ENCODE data around the gene UTS2R.
"Not testable (repeated sequence)": the region's sequence is repeated elsewhere in the genome, so short reads cannot be mapped to it uniquely, and the experiment has no call there.

Gene UTS2R

GRCh38 chr17:82346342-82347300, 24.9 kb upstream of the UTS2R start:
- Histone ChIP-seq H3K4ac (ENCODE audit: low read depth, low read length) (no peak overlapping the region), H3K4me3 (ENCODE audit: low read depth, low read length) (no peak overlapping the region), H3K9ac (ENCODE audit: low read length) (no peak overlapping the region), H3K27me3 (ENCODE audit: insufficient read depth, low read length) (no peaks in the 10 kb centered on the region), H2BK5ac (ENCODE audit: low read depth, low read length, poor library complexity) (no peak overlapping the region), H4K12ac (ENCODE audit: low read depth, low read length) (no peak overlapping the region), H3K18ac (ENCODE audit: low read length) (no peak overlapping the region), H2BK12ac (ENCODE audit: low read length) (peak overlapping the region; percentile 53), H3K79me2 (ENCODE audit: control insufficient read depth, insufficient read depth, low read length, poor library complexity) (no peaks in the 10 kb centered on the region), H4K91ac (ENCODE audit: low read depth, low read length) (peak overlapping the region; percentile 72), H2AFZ (ENCODE audit: insufficient read depth, low read length, poor library complexity) (peak overlapping the region; percentile 17), H3K36me3 (ENCODE audit: control insufficient read depth in 1 of 2, insufficient read depth in 2 of 2, low read length in 2 of 2) (no peaks in the 10 kb centered on the region), H3K9me3 (ENCODE audit: insufficient read depth, low read depth, low read length) (peaks cover 4% of the 10 kb centered on the region), H2BK120ac (ENCODE audit: insufficient read depth, low read length, poor library complexity) (peak overlapping the region; percentile 37), H3K27ac (ENCODE audit: low read depth, low read length) (no peak overlapping the region), H3K23ac (ENCODE audit: low read length) (no peak overlapping the region), H3K4me1 (ENCODE audit: control insufficient read depth in 1 of 2, insufficient read depth in 2 of 2, low read length in 2 of 2) (peaks cover 16 to 30% of the 10 kb centered on the region in 2 experiments), H3K14ac (ENCODE audit: low read length) (peak overlapping the region; percentile 57), H3K4me2 (ENCODE audit: low read length) (no peak overlapping the region), H3K79me1 (ENCODE audit: low read length) (peaks cover 9% of the 10 kb centered on the region), H2AK5ac (ENCODE audit: low read length) (no peak overlapping the region), H4K8ac (ENCODE audit: low read depth, low read length) (peak overlapping the region; percentile 30)
- no CpG with 5 or more reads among the region's 28 CpGs for WGBS (ENCODE audit: extremely low coverage, insufficient coverage, insufficient read length)
- DNase-seq = no peak

DNA sequence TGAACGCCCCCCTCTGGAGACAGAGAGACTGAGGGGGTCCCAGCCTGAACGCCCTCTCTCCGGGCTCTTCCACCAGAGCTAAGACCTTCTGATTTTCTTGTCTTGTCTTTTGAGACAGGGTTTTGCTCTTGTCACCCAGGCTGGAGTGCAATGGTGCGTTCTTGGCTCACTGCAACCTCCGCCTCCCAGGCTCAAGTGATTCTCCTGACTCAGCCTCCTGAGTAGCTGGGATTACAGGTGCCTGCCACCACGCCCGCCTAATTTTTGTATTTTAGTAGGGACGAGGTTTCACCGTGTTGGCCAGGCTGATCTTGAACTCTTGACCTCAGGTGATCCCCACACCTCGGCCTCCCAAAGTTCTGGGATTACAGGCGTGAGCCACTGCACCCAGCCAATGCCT, 23.6 kb upstream of the UTS2R start:
- not testable (repeated sequence) for H2AK5ac ChIP-seq (ENCODE audit: low read length); DNase-seq; H2BK120ac ChIP-seq (ENCODE audit: insufficient read depth, low read length, poor library complexity); H3K4me2 ChIP-seq (ENCODE audit: low read length); H2BK12ac ChIP-seq (ENCODE audit: low read length); H3K23ac ChIP-seq (ENCODE audit: low read length); H3K14ac ChIP-seq (ENCODE audit: low read length); H3K27ac ChIP-seq (ENCODE audit: low read depth, low read length); H2AFZ ChIP-seq (ENCODE audit: insufficient read depth, low read length, poor library complexity); H4K8ac ChIP-seq (ENCODE audit: low read depth, low read length); H4K12ac ChIP-seq (ENCODE audit: low read depth, low read length); H3K4me3 ChIP-seq (ENCODE audit: low read depth, low read length); H3K9me3 ChIP-seq (ENCODE audit: insufficient read depth, low read depth, low read length); H2BK5ac ChIP-seq (ENCODE audit: low read depth, low read length, poor library complexity); H3K79me1 ChIP-seq (ENCODE audit: low read length); H4K91ac ChIP-seq (ENCODE audit: low read depth, low read length); H3K9ac ChIP-seq (ENCODE audit: low read length); H3K18ac ChIP-seq (ENCODE audit: low read length); H3K4ac ChIP-seq (ENCODE audit: low read depth, low read length); H3K36me3 ChIP-seq (ENCODE audit: control insufficient read depth in 1 of 2, insufficient read depth in 2 of 2, low read length in 2 of 2); H3K27me3 ChIP-seq (ENCODE audit: insufficient read depth, low read length); H3K79me2 ChIP-seq (ENCODE audit: control insufficient read depth, insufficient read depth, low read length, poor library complexity)
- H3K4me1 ChIP-seq (ENCODE audit: control insufficient read depth in 1 of 2, insufficient read depth in 2 of 2, low read length in 2 of 2) = peaks cover 16 to 30% of the 10 kb centered on the region in 2 experiments
- no CpG with 5 or more reads among the region's 11 CpGs for WGBS (ENCODE audit: extremely low coverage, insufficient coverage, insufficient read length)

- peaks cover 16 to 30% of the 10 kb centered on the region in 2 experiments for H3K4me1 ChIP-seq (ENCODE audit: control insufficient read depth in 1 of 2, insufficient read depth in 2 of 2, low read length in 2 of 2)
- WGBS (ENCODE audit: extremely low coverage, insufficient coverage, insufficient read length) = 100% methylated on average over 1 of the region's 9 CpGs
- no peak overlapping the region for H3K9ac ChIP-seq (ENCODE audit: low read length)
- H3K27ac ChIP-seq (ENCODE audit: low read depth, low read length) = no peak overlapping the region
- no peaks in the 10 kb centered on the region for H3K9me3 ChIP-seq (ENCODE audit: insufficient read depth, low read depth, low read length)
- no peak overlapping the region for H3K4me3 ChIP-seq (ENCODE audit: low read depth, low read length)
- H2BK5ac ChIP-seq (ENCODE audit: low read depth, low read length, poor library complexity) = no peak overlapping the region
- peaks cover 9% of the 10 kb centered on the region for H3K79me1 ChIP-seq (ENCODE audit: low read length)
- H3K23ac ChIP-seq (ENCODE audit: low read length) = no peak overlapping the region
- H3K4me2 ChIP-seq (ENCODE audit: low read length) = no peak overlapping the region
- no peak overlapping the region for H4K8ac ChIP-seq (ENCODE audit: low read depth, low read length)
- H3K4ac ChIP-seq (ENCODE audit: low read depth, low read length) = no peak overlapping the region
- peak overlapping the region; percentile 85 for H2AK5ac ChIP-seq (ENCODE audit: low read length)
- no peaks in the 10 kb centered on the region for H3K27me3 ChIP-seq (ENCODE audit: insufficient read depth, low read length)
- H2AFZ ChIP-seq (ENCODE audit: insufficient read depth, low read length, poor library complexity) = no peak overlapping the region
- no peak overlapping the region for H4K12ac ChIP-seq (ENCODE audit: low read depth, low read length)
- H3K18ac ChIP-seq (ENCODE audit: low read length) = no peak overlapping the region
- H3K79me2 ChIP-seq (ENCODE audit: control insufficient read depth, insufficient read depth, low read length, poor library complexity) = no peaks in the 10 kb centered on the region
- peak overlapping the region; percentile 27 for H2BK12ac ChIP-seq (ENCODE audit: low read length)
- no peak for DNase-seq
- H2BK120ac ChIP-seq (ENCODE audit: insufficient read depth, low read length, poor library complexity) = peak overlapping the region; percentile 55
- H4K91ac ChIP-seq (ENCODE audit: low read depth, low read length) = peak overlapping the region; percentile 80
- H3K14ac ChIP-seq (ENCODE audit: low read length) = no peak overlapping the region
- H3K36me3 ChIP-seq (ENCODE audit: control insufficient read depth in 1 of 2, insufficient read depth in 2 of 2, low read length in 2 of 2) = no peaks in the 10 kb centered on the region
Observed at GRCh38 chr17:82348434-82348833, 23.1 kb upstream of the UTS2R start.

- no peak overlapping the region for H3K27ac ChIP-seq (ENCODE audit: low read depth, low read length)
- H3K4me2 ChIP-seq (ENCODE audit: low read length) = no peak overlapping the region
- H3K36me3 ChIP-seq (ENCODE audit: control insufficient read depth in 1 of 2, insufficient read depth in 2 of 2, low read length in 2 of 2) = no peaks in the 10 kb centered on the region
- H3K9me3 ChIP-seq (ENCODE audit: insufficient read depth, low read depth, low read length) = no peaks in the 10 kb centered on the region
- H3K79me1 ChIP-seq (ENCODE audit: low read length) = peaks cover 9% of the 10 kb centered on the region
- H3K4ac ChIP-seq (ENCODE audit: low read depth, low read length) = no peak overlapping the region
- H4K91ac ChIP-seq (ENCODE audit: low read depth, low read length) = peak overlapping the region; percentile 80
- no peak overlapping the region for H2AK5ac ChIP-seq (ENCODE audit: low read length)
- H2BK120ac ChIP-seq (ENCODE audit: insufficient read depth, low read length, poor library complexity) = no peak overlapping the region
- no peak overlapping the region for H3K14ac ChIP-seq (ENCODE audit: low read length)
- H3K18ac ChIP-seq (ENCODE audit: low read length) = no peak overlapping the region
- no peak overlapping the region for H2BK5ac ChIP-seq (ENCODE audit: low read depth, low read length, poor library complexity)
- H3K23ac ChIP-seq (ENCODE audit: low read length) = no peak overlapping the region
- no peak overlapping the region for H4K8ac ChIP-seq (ENCODE audit: low read depth, low read length)
- no peak overlapping the region for H2AFZ ChIP-seq (ENCODE audit: insufficient read depth, low read length, poor library complexity)
- H4K12ac ChIP-seq (ENCODE audit: low read depth, low read length) = peak overlapping the region; percentile 12
- no CpG with 5 or more reads among the region's 11 CpGs for WGBS (ENCODE audit: extremely low coverage, insufficient coverage, insufficient read length)
- no peaks in the 10 kb centered on the region for H3K79me2 ChIP-seq (ENCODE audit: control insufficient read depth, insufficient read depth, low read length, poor library complexity)
- H3K27me3 ChIP-seq (ENCODE audit: insufficient read depth, low read length) = no peaks in the 10 kb centered on the region
- H3K4me3 ChIP-seq (ENCODE audit: low read depth, low read length) = no peak overlapping the region
- H3K4me1 ChIP-seq (ENCODE audit: control insufficient read depth in 1 of 2, insufficient read depth in 2 of 2, low read length in 2 of 2) = peaks cover 16 to 30% of the 10 kb centered on the region in 2 experiments
- H3K9ac ChIP-seq (ENCODE audit: low read length) = no peak overlapping the region
- peak overlapping the region; percentile 59 for H2BK12ac ChIP-seq (ENCODE audit: low read length)
- DNase-seq = no peak
Observed at GRCh38 chr17:82348866-82349265, 22.7 kb upstream of the UTS2R start.
